ENCODE measurements around the gene GNG4. TPM values are rescaled to one million over a fixed set of nuclear protein-coding genes. Genes with fewer than 3 reads are reported as not detected.
A peak's percentile ranks its signal among the peaks of the same experiment; 100 is the strongest.

GNG4 gene
- total and polyA plus RNA-seq, 2 experiments from 2014 or later: 0.32 to 1.2 TPM

GRCh38 chr1:235533476-235534168 lies 116.0 kb downstream of the GNG4 start:
- DNase-seq: peak; percentile 27
- Histone ChIP-seq H3K4me2 (ENCODE audit: unreplicated experiment) (no peak overlapping the region), H3K27me3 (replicated peaks; ENCODE audit: insufficient read depth) (no peaks in the 10 kb centered on the region), H3K9me3 (ENCODE audit: low read depth) (no peaks in the 10 kb centered on the region), H2AFZ (no peak overlapping the region), H4K20me1 (ENCODE audit: insufficient read depth) (no peaks in the 10 kb centered on the region), H3K79me2 (ENCODE audit: insufficient read depth) (no peaks in the 10 kb centered on the region), H3F3A (ENCODE audit: insufficient read depth) (0 out of 2 replicates have a peak, but pooled peaks cover 10% of the 10 kb centered on the region), H3K27ac (no peak overlapping the region), H3K9me2 (ENCODE audit: insufficient read depth) (no peaks in the 10 kb centered on the region), H3K4me3 (no peak overlapping the region), H3K4me1 (ENCODE audit: insufficient read depth) (peaks cover 14% of the 10 kb centered on the region), H3K36me3 (ENCODE audit: low read depth) (no peaks in the 10 kb centered on the region), H3K9ac (no peak overlapping the region)
- no peak for TF ChIP-seq EZH2phosphoT487 (IDR thresholded peaks at IDR 0.05; ENCODE audit: insufficient read depth, low read depth)
- no peak for TF ChIP-seq EZH2 (IDR thresholded peaks at IDR 0.05; ENCODE audit: insufficient read depth, poor library complexity, severe bottlenecking)
- WGBS, 2 experiments (ENCODE audit: low coverage in 1 of 2, low lambda C conversion rate in 2 of 2, missing lambda C conversion rate in 2 of 2): 84 to 87% methylated on average over 8 of the region's 8 CpGs
- in situ Hi-C loops (cut with MboI): no loop called here

- Histone ChIP-seq H4K20me1 (ENCODE audit: insufficient read depth) (no peaks in the 10 kb centered on the region), H3K27me3 (replicated peaks; ENCODE audit: insufficient read depth) (no peaks in the 10 kb centered on the region), H3K4me3 (no peak overlapping the region), H3K4me1 (ENCODE audit: insufficient read depth) (peaks cover 14% of the 10 kb centered on the region), H3K9me3 (ENCODE audit: low read depth) (no peaks in the 10 kb centered on the region), H3K9me2 (ENCODE audit: insufficient read depth) (no peaks in the 10 kb centered on the region), H3F3A (ENCODE audit: insufficient read depth) (0 out of 2 replicates have a peak, but pooled peaks cover 10% of the 10 kb centered on the region), H3K4me2 (ENCODE audit: unreplicated experiment) (peak overlapping the region; percentile 2), H3K27ac (peak overlapping the region; percentile 42), H2AFZ (peak overlapping the region; percentile 49; the same call in 1 of the 2 replicates), H3K79me2 (ENCODE audit: insufficient read depth) (no peaks in the 10 kb centered on the region), H3K9ac (no peak overlapping the region), H3K36me3 (ENCODE audit: low read depth) (no peaks in the 10 kb centered on the region)
- DNase-seq: peak; percentile 67
- WGBS, 2 experiments (ENCODE audit: low coverage in 1 of 2, low lambda C conversion rate in 2 of 2, missing lambda C conversion rate in 2 of 2): 50 to 55% methylated on average over 2 of the region's 2 CpGs
- in situ Hi-C loops (cut with MboI): no loop called here
- TF ChIP-seq EZH2phosphoT487 (IDR thresholded peaks at IDR 0.05; ENCODE audit: insufficient read depth, low read depth) (no peak), EZH2 (IDR thresholded peaks at IDR 0.05; ENCODE audit: insufficient read depth, poor library complexity, severe bottlenecking) (no peak)
Observed at GRCh38 chr1:235532360-235532759, 117.2 kb downstream of the GNG4 start.

GRCh38 chr1:235527196-235527814 lies 122.3 kb downstream of the GNG4 start:
- Histone ChIP-seq H3K36me3 (ENCODE audit: low read depth) (no peaks in the 10 kb centered on the region), H3K4me1 (ENCODE audit: insufficient read depth) (peaks cover 5% of the 10 kb centered on the region), H3K4me3 (no peak overlapping the region), H3K9me3 (ENCODE audit: low read depth) (no peaks in the 10 kb centered on the region), H3K4me2 (ENCODE audit: unreplicated experiment) (no peak overlapping the region), H4K20me1 (ENCODE audit: insufficient read depth) (no peaks in the 10 kb centered on the region), H3K79me2 (ENCODE audit: insufficient read depth) (no peaks in the 10 kb centered on the region), H3K9ac (no peak overlapping the region), H3F3A (ENCODE audit: insufficient read depth) (0 out of 2 replicates have a peak, but pooled peaks cover 1% of the 10 kb centered on the region), H2AFZ (0 out of 2 replicates have a peak overlapping the region, but pooled peaks have one; percentile 10), H3K9me2 (ENCODE audit: insufficient read depth) (no peaks in the 10 kb centered on the region), H3K27ac (no peak overlapping the region), H3K27me3 (replicated peaks; ENCODE audit: insufficient read depth) (no peaks in the 10 kb centered on the region)
- WGBS, 2 experiments (ENCODE audit: low coverage in 1 of 2, low lambda C conversion rate in 2 of 2, missing lambda C conversion rate in 2 of 2): 86 to 89% methylated on average over 4 of the region's 4 CpGs
- DNase-seq: no peak
- in situ Hi-C loops (cut with MboI): no loop called here
- no peak for TF ChIP-seq EZH2phosphoT487 (IDR thresholded peaks at IDR 0.05; ENCODE audit: insufficient read depth, low read depth)

GRCh38 chr1:235525314-235525713 lies 124.3 kb downstream of the GNG4 start:
- WGBS, 2 experiments (ENCODE audit: low coverage in 1 of 2, low lambda C conversion rate in 2 of 2, missing lambda C conversion rate in 2 of 2): 30 to 40% methylated on average over 4 of the region's 4 CpGs
- H3K27ac ChIP-seq: no peak overlapping the region
- H3K9ac ChIP-seq: no peak overlapping the region
- H3K9me3 ChIP-seq (ENCODE audit: low read depth): no peaks in the 10 kb centered on the region
- H3K36me3 ChIP-seq (ENCODE audit: low read depth): no peaks in the 10 kb centered on the region
- H3K4me1 ChIP-seq (ENCODE audit: insufficient read depth): no peaks in the 10 kb centered on the region
- H3K27me3 ChIP-seq (replicated peaks; ENCODE audit: insufficient read depth): no peaks in the 10 kb centered on the region
- H3K4me3 ChIP-seq: no peak overlapping the region
- H3K9me2 ChIP-seq (ENCODE audit: insufficient read depth): no peaks in the 10 kb centered on the region
- no peaks in the 10 kb centered on the region for H3F3A ChIP-seq (ENCODE audit: insufficient read depth)
- no peaks in the 10 kb centered on the region for H4K20me1 ChIP-seq (ENCODE audit: insufficient read depth)
- TF ChIP-seq EZH2 (IDR thresholded peaks at IDR 0.05; ENCODE audit: insufficient read depth, poor library complexity, severe bottlenecking): no peak
- no peak for TF ChIP-seq EZH2phosphoT487 (IDR thresholded peaks at IDR 0.05; ENCODE audit: insufficient read depth, low read depth)
- in situ Hi-C loops (cut with MboI): no loop called here
- H2AFZ ChIP-seq: peak overlapping the region; percentile 33; the same call in 1 of the 2 replicates
- H3K79me2 ChIP-seq (ENCODE audit: insufficient read depth): no peaks in the 10 kb centered on the region
- H3K4me2 ChIP-seq (ENCODE audit: unreplicated experiment): no peak overlapping the region
- peak; percentile 16 for DNase-seq

Measured in GM23248 (cell line).